ENCODE results near the gene GBA2. TPM values are rescaled to one million over a fixed set of nuclear protein-coding genes. Genes with fewer than 3 reads are reported as not detected.
A peak's percentile ranks its signal among the peaks of the same experiment; 100 is the strongest.

GBA2 gene
- total RNA-seq, 1 donor from 2014 or later = 95.9 TPM

DNA sequence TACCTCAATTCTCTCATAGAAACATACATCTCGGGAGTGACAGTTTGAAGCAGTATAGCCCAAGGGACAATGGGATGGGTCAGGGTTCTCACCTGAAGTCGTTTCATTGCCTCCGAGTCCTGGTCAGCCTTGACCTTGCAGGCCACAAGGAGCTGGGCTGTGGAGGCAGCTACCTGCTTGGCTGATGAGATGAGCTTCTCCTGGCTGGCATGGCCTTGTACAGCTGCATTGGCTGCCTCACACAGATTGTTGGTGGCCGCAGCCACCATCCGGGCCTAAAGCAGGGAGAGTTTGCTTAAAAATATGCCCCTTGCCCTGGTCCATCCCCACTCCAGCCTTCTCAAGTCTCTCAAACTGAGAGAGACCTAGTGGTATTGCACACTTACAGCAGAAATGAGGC lies 50.8 kb downstream of the GBA2 start:
- Mint-ChIP-seq H3K4me1 (no peaks in the 10 kb centered on the region), H3K27me3 (ENCODE audit: low read depth) (no peaks in the 10 kb centered on the region), H3K36me3 (ENCODE audit: low read depth) (peaks cover 9% of the 10 kb centered on the region), H3K9me3 (no peaks in the 10 kb centered on the region), H3K4me3 (no peak overlapping the region), H3K27ac (ENCODE audit: unreplicated experiment) (no peak overlapping the region)
- TF ChIP-seq, protein P1, sequence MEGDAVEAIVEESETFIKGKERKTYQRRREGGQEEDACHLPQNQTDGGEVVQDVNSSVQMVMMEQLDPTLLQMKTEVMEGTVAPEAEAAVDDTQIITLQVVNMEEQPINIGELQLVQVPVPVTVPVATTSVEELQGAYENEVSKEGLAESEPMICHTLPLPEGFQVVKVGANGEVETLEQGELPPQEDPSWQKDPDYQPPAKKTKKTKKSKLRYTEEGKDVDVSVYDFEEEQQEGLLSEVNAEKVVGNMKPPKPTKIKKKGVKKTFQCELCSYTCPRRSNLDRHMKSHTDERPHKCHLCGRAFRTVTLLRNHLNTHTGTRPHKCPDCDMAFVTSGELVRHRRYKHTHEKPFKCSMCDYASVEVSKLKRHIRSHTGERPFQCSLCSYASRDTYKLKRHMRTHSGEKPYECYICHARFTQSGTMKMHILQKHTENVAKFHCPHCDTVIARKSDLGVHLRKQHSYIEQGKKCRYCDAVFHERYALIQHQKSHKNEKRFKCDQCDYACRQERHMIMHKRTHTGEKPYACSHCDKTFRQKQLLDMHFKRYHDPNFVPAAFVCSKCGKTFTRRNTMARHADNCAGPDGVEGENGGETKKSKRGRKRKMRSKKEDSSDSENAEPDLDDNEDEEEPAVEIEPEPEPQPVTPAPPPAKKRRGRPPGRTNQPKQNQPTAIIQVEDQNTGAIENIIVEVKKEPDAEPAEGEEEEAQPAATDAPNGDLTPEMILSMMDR (conservative IDR thresholded peaks at IDR 0.05) = no peak
- DNase-seq (ENCODE audit: low read depth, low spot score) = no peak

DNA sequence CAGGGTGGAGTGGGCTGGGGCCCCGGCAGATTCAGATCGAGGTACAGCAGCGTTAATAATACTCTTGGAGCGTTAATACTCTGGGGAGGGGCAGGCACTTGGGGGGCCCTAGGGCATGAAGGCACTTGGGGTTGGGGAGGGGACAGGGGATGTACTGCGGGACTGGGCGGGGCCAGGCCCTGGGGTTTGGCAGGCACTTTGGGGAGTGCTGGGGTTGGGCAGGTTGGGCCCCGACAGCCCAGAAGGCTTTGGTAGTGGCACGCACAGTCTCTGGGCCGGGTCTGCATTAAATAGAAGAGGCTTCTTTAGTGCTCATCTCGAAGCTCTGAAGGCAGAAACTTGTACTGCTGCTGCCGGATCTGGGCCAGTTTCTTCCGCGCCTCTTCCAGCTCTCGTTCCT lies 51.5 kb downstream of the GBA2 start:
- no peaks in the 10 kb centered on the region for H3K4me1 Mint-ChIP-seq
- no peaks in the 10 kb centered on the region for H3K27me3 Mint-ChIP-seq (ENCODE audit: low read depth)
- peaks cover 3% of the 10 kb centered on the region for H3K36me3 Mint-ChIP-seq (ENCODE audit: low read depth)
- H3K27ac Mint-ChIP-seq (ENCODE audit: unreplicated experiment) = no peak overlapping the region
- H3K4me3 Mint-ChIP-seq = no peak overlapping the region
- no peak for DNase-seq (ENCODE audit: low read depth, low spot score)
- no peaks in the 10 kb centered on the region for H3K9me3 Mint-ChIP-seq
- TF ChIP-seq, protein P1 (conservative IDR thresholded peaks at IDR 0.05) = no peak

DNA sequence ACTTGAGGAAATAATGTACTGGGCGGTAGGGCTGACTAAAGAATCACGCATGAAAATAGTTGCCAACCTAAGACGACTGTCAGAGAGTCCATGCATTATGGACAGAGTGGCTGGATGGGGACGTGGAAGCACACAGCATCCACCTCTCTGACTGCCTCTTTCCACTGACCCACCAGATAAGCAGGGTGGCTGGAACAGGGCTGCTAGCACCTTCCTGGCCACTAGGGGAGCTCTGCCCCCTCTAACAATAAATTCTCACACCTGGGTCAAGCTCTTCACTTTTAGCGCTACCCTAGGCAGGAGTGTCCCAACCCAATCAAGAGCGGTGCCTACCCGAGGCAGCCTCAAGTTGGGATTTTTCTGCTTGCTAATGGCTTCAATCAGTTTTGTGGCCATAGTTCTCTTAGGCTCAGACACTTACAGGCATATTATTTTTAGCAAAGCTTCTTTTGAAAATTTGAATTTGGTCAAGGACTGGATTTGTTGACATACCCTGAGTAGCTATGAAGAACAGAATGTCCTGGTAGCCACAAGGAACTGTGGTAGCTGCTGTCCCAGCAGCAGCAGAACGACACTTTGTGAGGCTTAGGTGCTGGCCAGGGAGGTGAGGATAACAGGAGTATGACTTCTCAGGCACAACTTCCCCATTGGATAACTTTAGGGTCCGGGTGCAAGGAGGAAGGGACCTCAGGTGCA lies 52.4 kb downstream of the GBA2 start:
- Mint-ChIP-seq H3K27me3 (ENCODE audit: low read depth) (no peaks in the 10 kb centered on the region), H3K9me3 (no peaks in the 10 kb centered on the region), H3K4me1 (peaks cover 5% of the 10 kb centered on the region), H3K4me3 (peak overlapping the region; percentile 56), H3K27ac (ENCODE audit: unreplicated experiment) (no peak overlapping the region), H3K36me3 (ENCODE audit: low read depth) (peaks cover 3% of the 10 kb centered on the region)
- TF ChIP-seq, protein P1 (conservative IDR thresholded peaks at IDR 0.05) = peak; percentile 84
- peak; percentile 49 for DNase-seq (ENCODE audit: low read depth, low spot score)

GRCh38 chr9:35695943-35696401 lies 53.1 kb downstream of the GBA2 start:
- Mint-ChIP-seq H3K4me1 (peaks cover 11% of the 10 kb centered on the region), H3K9me3 (no peaks in the 10 kb centered on the region), H3K4me3 (peak overlapping the region; percentile 56), H3K36me3 (ENCODE audit: low read depth) (peaks cover 3% of the 10 kb centered on the region), H3K27ac (ENCODE audit: unreplicated experiment) (no peak overlapping the region), H3K27me3 (ENCODE audit: low read depth) (no peaks in the 10 kb centered on the region)
- TF ChIP-seq, protein P1 (conservative IDR thresholded peaks at IDR 0.05) = no peak
- DNase-seq (ENCODE audit: low read depth, low spot score) = no peak

DNA sequence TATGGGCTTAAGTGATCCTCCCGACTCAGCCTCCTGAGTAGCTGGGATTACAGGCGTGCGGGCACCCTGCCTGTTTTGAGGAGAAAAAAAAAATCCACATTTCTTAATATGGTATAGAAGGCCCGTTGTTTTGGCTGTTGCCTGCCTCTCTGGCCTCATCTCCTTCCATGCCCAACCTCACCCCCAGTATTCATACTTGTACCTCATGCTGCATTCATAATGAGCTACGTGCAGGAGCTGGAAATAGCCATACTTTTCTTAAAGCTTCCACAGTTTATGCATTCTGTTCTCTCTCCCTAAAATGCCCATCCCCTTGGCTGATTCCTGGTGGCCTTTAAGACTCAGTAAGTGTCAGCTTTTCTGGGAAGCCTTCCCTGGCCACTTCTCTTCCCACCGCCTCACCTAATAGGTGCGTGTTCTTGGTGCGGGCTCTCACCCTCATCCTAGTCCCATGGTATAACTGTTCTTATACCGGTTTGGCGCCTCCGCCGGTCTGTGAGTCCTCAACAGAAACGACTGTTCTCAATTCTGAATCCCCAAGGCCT lies 57.2 kb downstream of the GBA2 start:
- Mint-ChIP-seq H3K27me3 (ENCODE audit: low read depth) (no peaks in the 10 kb centered on the region), H3K4me3 (peak overlapping the region; percentile 94), H3K4me1 (peaks cover 33% of the 10 kb centered on the region), H3K9me3 (no peaks in the 10 kb centered on the region), H3K27ac (ENCODE audit: unreplicated experiment) (no peak overlapping the region), H3K36me3 (ENCODE audit: low read depth) (peaks cover 3% of the 10 kb centered on the region)
- no peak for DNase-seq (ENCODE audit: low read depth, low spot score)
- TF ChIP-seq, protein P1 (conservative IDR thresholded peaks at IDR 0.05) = no peak
